Activated CD4-positive, alpha-beta T cell treated with anti-CD3 and anti-CD28 coated beads, Interleukin-2, amount 50 U/mL, for 16 hours (primary cell): Measurements from ENCODE around the gene IFI35.
A peak's percentile ranks its signal among the peaks of the same experiment; 100 is the strongest.
"Not testable (repeated sequence)": the region's sequence is repeated elsewhere in the genome, so short reads cannot be mapped to it uniquely, and the experiment has no call there.

Source experiments
- DNase-seq: peaks from one replicate; pipeline ENCODE4 v3.0.0-alpha.2; 2020

IFI35 gene

DNA sequence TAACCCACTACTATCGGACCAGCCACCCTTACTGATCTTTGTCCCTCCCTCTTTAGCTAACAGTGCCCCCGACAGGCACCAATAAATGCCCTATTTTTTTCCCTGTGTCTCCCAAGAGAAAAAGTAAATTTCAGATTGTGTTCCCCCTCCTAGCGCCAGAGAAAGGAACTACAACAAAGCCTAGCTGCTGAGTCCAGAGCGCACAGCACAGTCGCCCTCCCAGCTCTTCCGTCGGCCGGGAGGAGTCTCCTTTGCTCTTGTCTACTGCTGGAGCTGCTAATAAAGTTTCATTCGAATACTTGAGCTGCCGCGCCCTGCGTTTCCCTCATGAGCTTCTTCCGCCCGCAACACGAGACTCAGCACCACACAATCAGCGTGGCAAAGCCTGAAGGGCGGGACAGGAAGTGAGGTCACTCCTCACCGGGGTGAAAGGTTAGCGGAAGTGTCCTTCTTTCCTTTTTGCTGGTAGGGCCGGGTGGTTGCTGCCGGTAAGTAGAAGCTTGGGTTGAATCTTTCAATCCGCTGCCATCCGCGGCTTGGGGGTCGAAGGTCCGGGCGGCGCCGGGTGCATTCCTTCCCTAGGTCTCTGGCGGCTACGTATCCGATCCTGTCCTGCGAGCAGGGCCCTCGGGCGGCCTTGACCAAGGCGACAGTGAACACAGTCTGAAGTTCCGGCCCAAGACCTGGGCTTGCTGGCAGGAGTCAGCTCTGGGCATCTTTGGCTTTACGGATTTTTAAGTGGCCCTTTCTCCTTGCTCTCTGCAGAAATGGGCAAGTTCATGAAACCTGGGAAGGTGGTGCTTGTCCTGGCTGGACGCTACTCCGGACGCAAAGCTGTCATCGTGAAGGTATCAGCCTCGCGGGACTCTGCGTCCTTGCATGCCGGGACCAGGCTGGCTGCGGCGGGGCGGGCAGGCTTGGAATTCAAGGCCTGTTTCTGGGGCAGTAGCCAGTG, 8.3 kb upstream of the IFI35 start, which contains the start of gene RPL27:
TSS of gene RPL27 (plus strand) at position 436 of the 955 bp plus-strand sequence. CDS start at position 768, 332 bp downstream.
- DNase-seq: peak; percentile 99

DNA sequence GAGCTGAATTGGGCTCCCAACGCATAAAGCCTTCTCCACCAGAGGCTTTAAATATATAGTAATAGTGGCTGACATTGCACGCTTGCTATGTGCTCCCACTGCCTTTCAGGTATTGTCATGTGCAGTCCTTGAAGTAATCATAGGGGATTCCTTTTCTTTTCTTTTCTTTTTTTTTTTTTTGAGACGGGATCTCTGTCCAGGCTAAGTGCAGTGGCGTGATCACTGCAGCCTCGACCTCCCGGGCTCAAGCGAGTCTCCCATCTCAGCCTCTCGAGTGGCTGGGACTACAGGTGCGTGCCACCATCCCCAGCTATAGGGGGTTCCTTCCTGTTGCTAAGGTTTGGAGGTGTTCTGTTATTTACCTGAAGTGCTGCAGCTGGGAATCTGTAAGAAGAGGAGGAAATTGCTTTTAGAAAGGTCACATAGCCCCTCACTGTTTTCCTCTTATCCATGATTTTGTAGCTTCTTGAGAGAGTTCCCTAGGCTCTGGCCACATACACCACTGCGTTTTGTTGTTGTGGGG, 7.5 kb upstream of the IFI35 start:
- no peak for DNase-seq

DNA sequence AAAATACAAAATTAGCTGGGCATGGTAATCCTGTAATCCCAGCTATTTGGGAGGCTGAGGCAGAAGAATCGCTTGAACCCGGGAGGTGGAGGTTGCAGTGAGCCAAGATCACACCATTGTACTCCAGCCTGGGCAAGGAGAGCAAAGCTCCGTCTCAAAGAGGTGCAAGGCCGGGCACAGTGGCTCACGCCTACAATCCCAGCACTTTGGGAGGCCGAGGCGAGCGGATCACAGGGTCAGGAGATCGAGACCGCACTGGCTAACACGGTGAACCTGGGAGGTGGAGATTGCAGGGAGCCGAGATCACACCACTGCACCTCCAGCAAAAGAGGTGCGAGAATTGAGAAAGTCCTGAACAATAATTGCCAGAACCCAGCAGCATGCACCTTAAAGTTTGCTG, 5.7 kb upstream of the IFI35 start:
- not testable (repeated sequence) for DNase-seq

DNA sequence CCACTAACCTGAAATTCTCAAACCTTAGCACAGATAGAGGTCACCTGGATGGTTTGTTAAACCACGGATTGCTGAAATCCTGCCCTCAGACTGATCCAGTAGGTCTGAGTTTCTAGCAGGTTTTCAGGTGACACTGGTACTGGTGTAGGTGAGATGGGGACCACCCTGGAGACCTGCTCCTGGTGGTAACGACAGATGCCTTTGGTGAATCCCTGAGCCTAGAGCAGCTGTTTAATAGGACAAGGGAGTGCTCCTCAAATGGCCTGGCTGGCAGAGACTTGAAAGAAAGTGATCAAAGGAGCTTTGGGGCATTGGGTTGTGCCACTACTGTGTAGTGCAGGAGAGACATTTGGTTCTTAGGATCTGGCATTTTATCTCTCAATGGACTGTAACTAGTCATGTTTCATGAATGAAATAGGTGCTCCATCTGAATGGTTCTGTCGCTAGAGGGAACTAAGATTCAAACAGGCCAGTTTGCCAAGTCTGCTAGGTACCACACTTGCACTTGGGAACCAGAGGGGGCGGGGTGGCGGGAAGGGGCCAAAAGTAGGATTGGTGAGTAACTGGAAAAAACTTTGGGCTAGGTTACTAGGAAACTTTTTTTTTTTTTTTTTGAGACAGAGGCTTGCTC, 2.9 kb upstream of the IFI35 start:
- no peak for DNase-seq

DNA sequence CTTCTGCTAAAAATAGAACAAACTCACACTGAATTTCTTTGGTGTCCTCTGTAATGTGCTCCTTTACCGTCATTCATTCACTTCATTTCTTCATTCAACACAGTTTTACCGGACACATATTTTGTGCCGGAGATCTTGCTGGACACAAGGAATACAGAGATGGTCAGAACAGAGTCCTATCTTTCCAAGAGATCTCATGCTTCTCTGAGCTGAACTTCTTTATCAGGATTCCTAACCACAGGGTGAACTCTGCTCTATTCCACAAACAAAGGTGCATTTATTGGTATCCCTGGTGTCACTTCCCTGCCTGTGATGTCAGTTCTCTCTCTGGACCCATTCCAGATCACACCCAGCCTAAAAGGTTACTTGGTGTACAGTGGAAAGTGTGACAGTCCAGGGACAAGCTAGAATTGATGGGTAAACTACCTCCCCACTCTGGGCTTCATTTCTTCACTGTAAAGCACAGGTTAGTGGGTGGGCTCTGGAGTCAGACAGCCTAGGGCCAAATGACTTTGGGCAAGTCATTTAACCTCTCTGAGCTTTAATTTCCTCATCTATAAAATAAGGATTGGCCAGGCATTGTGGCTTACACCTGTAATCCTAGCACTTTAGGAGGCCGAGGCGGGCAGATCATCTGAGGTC, 4.2 kb downstream of the IFI35 start:
- no peak for DNase-seq

DNA sequence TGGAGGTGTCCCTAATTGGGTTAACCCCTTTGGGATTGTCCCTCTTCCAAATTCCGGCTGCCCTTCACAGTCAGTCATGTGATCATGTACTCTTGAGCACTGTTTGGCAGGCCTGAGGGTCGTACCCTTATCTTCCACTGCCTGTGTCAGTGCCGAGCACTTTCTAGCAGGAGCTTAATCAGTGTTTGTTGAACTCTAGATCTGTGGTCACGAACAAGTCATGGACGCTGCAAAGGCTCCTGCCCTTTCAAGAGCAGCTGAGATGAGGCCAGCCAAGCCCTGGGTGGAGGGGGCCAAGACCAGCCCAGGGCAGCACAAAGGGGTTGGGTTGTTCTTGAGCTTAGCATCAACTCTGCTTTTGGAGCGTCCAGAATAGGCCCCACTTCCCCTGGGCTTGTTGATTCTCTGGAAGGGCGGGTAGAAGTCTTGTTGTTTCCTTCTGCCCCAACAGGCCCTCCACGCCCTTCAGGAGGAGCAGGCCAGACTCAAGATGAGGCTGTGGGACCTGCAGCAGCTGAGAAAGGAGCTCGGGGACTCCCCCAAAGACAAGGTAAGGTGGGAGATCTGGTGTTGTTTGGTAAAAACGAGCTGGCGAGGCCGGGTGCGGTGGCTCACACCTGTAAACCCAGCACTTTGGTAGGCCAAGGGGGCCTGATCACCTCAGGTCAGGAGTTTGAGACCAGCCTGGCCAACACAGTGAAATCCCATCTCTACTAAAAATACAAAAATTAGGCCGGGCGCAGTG, 5.3 kb downstream of the IFI35 start:
- DNase-seq: no peak

DNA sequence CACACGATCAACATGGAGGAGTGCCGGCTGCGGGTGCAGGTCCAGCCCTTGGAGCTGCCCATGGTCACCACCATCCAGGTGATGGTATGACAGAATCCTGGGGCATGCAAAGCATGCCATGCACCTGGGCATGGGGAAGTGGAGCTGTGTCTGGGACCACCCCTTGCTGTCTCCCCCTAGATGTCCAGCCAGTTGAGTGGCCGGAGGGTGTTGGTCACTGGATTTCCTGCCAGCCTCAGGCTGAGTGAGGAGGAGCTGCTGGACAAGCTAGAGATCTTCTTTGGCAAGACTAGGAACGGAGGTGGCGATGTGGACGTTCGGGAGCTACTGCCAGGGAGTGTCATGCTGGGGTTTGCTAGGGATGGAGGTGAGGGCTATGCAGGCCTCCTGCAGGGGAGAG, 6.7 kb downstream of the IFI35 start:
- DNase-seq: no peak

DNA sequence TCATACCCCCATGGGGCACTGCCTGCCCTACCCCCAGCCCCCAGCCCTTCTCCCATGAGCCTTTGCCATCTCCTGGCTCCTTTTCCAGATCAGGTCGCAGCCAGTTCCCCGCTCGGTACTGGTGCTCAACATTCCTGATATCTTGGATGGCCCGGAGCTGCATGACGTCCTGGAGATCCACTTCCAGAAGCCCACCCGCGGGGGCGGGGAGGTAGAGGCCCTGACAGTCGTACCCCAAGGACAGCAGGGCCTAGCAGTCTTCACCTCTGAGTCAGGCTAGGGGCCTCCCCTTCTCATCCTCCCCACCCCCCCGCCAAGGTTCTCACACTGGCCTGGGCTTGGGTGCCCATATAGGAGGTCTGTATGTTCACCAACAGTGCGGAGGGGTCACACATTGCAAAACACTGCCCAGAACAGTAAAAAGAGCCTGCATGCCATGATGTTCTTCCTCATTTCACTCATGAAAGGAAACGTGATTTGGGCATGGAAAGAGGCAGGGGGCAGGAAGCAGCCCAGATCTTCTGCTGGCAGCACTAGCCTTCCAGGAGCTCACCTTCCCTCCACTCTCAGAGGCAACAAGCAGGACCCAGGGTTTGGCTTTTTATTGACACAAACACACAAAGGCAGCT, 7.5 kb downstream of the IFI35 start:
- DNase-seq: no peak

DNA sequence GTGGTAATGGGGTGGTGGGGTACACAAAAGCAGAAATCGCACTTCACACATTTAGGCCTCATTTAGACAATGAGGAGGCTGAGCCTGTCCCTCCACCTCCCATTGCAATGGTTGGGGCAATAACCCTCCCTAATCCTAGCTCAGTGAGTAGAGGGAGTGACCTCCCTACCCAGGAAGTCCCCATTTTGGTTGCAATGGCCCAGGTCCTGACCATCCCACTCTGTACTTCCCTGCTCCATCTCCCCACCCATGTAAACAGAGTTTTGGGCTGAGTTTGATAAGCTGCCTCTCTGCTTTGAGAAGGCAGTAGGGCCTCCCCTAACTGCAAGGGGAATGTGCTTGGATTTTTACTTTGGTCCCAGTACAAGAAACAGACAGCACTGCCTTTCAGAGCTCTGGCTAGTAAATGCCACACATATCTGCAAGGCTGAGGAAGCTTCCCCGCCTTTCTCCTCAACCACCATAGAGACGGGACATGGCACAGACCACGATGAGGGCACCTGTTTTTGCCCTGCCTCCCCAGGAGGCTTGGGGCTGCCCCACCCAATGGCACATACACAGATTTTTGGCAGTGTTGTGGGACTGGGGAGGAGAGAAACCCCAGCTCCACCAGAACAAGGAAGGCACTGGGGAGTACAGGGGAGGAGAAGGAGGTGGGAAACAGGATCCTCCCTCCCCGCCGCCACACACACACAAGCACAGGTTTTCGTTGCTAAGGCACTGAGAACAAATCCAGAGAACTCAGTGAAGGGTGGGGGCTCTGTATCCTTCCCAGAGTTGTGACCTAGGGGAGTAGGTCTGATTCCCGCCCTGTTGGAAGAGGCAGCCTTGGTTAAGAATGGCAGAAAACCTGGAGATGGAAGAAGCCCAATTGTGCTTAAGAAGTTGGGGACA, 8.3 kb downstream of the IFI35 start:
- no peak for DNase-seq

DNA sequence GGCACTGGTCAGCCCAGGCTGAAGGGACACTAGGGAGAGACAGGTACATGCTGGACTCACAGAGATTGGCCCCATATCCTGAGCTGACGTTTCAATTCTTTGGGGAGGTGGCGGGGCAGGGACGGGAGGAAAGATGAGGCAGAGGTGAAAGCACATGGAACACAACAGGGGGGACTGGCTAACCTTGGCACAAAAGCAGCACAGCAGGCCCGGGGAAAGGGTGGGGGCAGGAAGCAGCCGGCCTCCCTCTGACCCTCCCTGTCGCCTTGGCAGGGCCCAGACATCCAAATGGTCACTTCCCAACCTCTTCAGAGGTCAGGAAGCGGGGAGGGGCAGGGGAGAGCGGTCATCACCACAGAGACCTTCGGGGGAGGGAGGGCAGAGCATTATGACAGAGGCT, 9.0 kb downstream of the IFI35 start:
- no peak for DNase-seq

DNA sequence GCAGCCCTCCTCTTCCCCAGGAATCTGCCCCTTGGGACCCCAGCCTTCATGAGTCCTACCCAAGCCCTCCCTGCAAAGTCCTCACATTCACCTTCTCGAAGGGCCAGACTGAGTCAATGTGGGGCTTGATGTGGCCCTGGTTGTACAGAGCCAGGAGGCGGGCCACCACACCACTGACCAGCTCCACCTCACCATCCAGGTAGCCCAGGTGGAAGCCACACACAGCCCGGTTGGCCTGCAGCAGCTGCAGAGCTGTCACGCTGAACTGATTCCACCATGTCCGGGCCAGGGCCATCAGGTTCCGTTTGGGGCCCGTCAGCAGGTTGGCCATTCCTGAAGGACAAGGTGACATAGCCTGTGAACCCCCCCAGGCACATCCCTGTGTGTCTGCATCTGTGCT, 9.6 kb downstream of the IFI35 start:
- DNase-seq: no peak

DNA sequence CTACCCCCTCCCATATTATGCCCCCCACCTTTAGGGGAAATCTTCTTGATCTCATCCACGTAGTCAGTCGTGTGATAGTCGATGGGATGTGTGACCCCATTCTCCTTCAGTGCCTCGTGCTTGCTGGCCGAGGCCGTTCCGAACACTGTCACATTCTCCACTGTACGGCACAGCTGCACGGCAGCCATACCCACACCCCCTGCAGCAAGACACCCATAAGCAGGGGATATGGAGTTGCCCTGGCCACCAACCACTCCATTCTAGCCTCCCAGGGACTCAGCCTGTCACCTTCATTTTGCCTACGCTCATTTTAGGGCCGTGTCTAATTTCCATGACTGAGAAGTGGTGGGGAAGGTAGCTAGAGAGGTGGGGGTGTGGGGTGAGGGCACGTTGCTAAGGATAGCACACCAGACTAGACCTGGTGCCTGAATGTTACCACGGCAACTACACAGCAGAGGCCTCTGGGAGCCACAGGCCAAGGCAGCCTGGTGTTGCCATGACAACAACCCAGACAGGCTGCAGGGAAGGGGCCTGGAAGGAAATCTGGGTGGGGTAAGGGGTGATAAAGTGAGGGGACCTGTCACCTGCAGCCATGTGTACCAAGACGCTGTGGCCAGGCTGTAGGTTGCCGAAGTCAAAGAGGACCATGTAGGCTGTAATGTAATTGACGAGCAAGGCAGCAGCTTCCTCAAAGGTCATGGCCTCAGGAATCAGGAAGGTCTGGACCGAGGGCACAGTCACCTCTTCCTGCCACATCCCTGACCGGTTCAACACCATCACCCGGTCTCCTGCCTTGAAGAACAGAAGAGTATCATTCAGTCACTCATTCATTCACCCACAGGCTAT, 11.6 kb downstream of the IFI35 start:
- DNase-seq: no peak

DNA sequence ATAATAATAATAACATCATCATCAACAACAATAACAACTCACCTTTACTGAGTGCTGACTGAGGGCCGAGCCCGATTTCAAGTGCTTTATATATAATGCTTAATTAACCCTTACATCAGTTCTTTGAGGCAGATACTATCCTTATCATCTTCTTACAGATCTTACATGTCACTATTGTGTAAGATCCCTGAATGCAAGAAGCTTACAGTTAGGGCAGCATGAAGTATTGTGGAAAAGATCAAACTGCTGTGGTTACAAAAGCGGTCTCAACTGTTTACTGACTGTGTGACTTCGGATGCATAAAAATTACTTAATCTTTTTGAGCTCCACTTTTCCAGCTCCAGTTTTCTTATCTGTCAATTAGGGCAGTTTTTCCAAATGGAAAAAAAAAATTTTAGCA, 12.3 kb downstream of the IFI35 start:
- DNase-seq: no peak

DNA sequence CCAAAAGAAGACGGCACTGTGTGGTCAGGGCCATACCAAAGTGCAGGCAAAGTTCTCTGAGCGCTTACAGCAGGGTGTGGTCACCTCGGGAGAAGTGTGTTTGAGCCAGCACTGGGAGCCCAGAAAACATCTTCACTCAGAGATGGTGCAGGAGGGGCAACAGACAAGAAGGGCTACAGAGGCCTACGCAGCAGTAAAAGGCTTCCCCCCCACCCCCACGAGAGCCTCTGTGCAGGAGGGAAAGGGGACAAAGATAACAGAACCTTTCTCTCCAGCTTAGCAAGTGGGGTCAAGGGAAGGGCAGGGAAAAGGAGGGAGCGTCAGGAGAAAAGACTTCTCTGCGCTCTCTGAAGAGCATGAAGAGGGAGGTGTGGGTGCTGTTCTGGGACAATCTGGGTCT, 12.8 kb downstream of the IFI35 start:
- no peak for DNase-seq

DNA sequence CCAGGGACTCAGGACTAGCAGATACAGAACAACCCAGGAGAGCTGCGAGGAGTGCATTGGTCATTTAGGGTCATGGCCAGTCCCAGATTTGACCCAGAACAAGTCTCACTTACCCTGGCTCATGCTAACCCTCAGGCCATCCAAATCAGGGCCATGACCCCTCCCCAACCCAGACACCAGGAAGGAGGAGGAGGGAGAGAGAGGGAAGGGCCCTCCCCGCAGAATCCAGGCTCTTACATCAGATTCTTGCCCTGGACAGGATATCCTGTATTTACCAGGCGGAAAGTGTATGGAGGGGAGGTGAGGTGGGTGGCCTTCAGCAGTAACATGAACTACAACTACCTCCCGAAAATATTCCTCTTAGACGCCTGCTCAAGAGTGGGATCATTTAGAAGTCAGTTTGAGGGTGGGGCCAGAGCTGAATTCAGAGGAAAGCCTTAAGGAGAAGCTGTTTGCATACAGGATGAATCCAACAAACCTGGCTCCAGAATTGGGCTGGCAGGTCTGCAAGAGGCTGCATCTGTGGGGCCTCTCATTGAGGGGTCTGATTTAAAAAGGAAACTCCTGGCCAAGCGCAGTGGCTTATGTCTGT, 13.5 kb downstream of the IFI35 start:
- DNase-seq: no peak

DNA sequence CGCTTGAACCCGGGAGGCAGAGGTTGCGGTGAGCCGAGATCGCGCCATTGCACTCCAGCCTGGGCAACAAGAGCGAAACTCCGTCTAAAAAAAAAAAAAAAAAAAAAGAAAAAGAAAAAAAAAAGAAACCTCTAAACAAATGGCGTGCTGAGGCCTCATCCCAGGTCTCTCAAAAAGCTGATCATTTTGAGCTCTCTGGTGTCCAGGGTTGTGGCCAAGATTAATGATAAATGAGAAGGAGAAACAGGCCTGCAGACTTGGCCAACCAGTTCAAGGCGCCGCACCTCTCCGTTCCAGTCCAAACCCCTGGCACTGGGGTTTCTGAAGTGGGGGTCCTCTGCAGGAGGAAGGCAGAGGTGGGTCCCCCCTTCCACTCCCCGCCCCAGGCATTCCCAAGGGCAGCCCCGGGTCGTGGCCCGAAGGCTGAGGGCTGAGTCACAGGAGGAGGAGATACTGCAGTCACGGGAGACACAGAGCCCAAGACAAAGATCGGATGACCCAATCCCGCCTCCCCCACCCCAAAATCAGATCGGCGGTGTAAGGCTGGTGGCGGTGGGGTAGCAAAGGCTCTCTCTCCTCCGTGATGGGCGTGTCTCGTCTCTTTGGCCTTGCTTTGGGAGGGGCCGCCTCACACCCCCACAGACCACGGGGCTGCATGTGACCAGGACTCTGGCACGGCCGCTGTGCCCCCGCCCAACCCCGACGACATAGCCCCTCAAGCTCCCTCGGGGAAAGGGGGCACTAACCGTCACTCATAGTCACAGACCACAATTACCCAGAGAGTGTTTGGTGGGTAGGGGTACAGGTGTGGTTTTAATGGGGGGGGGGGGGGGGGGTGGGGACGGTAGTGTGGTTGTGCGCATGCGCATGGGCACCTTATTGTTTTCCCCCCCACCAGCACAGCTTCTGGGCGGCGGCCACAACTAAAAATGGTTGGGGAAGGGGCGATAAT, 14.5 kb downstream of the IFI35 start:
- DNase-seq: no peak

DNA sequence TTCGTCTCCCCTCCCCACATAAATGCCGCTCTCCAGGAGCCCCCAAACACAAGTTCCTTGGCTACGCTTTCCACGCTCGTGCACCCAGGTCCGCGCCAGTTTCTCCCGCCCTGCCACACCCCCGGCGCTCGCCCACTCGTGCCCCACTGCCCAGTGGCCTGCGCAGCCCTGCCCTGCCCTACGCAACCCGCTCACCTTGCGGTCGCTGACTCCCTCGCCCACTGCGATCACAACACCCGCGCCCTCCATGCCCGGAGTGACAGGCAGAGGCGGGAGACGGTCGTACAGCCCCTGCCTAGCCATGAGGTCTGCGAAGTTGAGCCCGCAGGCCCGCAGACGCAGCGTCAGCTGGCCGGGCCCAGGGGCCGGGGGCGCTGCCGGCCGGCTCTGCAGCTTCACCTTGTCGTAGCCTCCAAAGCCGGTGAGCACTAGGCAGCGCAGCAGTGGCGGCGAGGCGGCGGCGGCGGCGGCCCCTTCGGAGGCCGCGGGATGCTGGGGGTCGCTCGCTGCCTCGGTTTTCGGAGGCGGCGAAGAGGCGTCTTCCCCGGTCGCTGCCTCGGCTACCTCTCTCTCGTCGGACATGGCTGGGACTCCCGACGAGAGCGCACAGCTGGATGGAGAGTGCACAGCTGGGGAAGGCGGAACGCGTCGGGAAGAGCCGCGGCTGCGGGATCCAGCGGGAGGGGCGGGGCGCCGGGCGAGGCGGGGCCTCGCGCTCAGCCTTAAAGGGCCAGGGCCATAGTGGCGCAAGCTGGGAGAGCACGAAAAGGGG, 15.3 kb downstream of the IFI35 start, which contains the start of gene VAT1:
TSS of gene VAT1 (minus strand) at position 645 of the 772 bp plus-strand sequence. CDS start at position 582, 63 bp downstream.
- peak; percentile 61 for DNase-seq
